ENCODE results near the gene BCL10. TPM values are rescaled to one million over a fixed set of nuclear protein-coding genes. Genes with fewer than 3 reads are reported as not detected.

The BCL10 gene
- total RNA-seq, 4 donors from 2014 or later: 25.6 to 45.7 (median 37.0) TPM

DNA sequence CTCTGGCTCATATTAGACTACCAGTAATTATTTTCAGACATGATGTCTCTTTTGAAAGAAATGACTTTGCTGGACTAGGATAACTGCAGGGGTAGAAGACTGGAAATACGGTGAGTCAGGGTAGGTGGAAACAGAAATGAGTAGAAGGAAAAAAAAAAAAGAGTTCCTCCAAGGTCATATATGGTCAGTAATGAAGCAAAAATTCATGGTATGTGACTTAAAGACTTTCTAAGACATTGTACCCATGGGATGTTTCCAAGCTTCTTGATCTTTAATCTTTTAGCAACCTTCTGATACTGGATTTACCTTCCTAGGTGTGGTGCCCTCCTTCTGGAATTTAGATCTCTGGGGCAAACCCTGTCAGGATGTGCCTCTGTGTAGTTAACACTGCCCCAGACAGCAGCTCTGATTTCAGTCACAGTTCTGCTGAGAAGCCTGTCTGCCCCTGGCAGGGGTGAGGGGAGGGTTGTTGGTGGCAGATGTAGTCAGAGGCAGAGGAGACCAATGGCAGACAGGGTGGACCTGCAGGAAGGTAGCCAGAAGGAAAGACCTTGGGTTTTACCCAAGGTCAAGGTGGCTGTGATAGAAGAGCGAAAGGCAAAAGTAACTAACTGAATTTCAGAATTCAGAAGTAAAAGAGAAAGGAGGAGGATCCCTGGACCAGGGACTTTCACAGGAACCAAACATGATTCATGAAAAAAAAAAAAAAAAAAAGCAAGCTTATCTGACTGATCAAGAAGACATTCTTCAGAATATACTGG is 44.1 kb upstream of the BCL10 start:
- Histone ChIP-seq H3K27me3 (no peaks in the 10 kb centered on the region), H3K36me3 (no peaks in the 10 kb centered on the region), H3K4me3 (no peak overlapping the region), H3K9me3 (no peaks in the 10 kb centered on the region), H3K27ac (no peak overlapping the region), H3K4me1 (no peaks in the 10 kb centered on the region)
- DNase-seq: no peak
- TF ChIP-seq POLR2A (IDR thresholded peaks at IDR 0.05): no peak
- TF ChIP-seq, protein P1, sequence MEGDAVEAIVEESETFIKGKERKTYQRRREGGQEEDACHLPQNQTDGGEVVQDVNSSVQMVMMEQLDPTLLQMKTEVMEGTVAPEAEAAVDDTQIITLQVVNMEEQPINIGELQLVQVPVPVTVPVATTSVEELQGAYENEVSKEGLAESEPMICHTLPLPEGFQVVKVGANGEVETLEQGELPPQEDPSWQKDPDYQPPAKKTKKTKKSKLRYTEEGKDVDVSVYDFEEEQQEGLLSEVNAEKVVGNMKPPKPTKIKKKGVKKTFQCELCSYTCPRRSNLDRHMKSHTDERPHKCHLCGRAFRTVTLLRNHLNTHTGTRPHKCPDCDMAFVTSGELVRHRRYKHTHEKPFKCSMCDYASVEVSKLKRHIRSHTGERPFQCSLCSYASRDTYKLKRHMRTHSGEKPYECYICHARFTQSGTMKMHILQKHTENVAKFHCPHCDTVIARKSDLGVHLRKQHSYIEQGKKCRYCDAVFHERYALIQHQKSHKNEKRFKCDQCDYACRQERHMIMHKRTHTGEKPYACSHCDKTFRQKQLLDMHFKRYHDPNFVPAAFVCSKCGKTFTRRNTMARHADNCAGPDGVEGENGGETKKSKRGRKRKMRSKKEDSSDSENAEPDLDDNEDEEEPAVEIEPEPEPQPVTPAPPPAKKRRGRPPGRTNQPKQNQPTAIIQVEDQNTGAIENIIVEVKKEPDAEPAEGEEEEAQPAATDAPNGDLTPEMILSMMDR (IDR thresholded peaks at IDR 0.05): no peak

DNA sequence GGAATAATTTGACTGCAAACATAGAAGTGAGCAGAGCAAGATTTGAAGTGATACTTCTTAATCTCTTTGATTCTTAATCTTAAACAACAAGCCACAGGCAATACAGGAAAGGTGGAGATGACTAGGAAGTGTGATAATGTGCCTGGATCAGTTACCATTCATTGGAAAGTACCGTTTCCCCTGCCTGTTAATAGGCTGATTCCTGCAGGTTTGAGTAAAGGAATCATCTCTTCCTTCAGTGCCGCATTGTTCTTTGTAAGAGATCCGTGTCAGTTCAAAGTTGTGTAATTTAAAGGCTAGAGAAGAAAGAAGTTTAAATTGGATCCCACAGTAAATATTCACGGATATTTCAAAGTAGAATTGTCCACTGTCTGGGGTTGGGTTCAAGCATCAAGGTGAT is 43.5 kb upstream of the BCL10 start:
- Histone ChIP-seq H3K9me3 (no peaks in the 10 kb centered on the region), H3K27ac (no peak overlapping the region)
- DNase-seq: no peak

DNA sequence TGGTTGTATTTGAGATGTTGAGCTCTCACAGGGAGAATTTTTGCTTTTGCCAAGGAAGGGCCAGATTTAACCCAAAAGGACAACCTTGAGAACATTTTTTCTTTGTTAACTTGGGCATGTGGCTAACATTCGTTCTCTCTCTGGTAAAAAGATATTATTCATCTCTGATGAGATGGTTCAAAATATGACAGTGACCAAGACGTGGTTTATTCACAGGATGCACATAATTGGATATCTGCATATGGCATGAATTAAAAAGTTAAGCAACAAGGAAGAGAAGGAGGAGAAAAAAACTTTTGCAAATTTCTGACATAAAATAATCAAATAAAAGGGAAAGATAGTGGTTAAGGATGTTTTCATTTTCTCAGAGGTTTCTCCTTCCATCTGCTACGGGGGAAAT is 43.1 kb upstream of the BCL10 start:
- no peak overlapping the region for H3K27ac ChIP-seq
- no peaks in the 10 kb centered on the region for H3K4me1 ChIP-seq
- no peaks in the 10 kb centered on the region for H3K27me3 ChIP-seq
- no peak overlapping the region for H3K4me3 ChIP-seq
- H3K9me3 ChIP-seq: no peaks in the 10 kb centered on the region
- no peak for DNase-seq
- TF ChIP-seq POLR2A (IDR thresholded peaks at IDR 0.05): no peak
- TF ChIP-seq, protein P1 (IDR thresholded peaks at IDR 0.05): no peak
- no peaks in the 10 kb centered on the region for H3K36me3 ChIP-seq

More for the DNA sequence above, 43.5 kb upstream of the BCL10 start:
- Histone ChIP-seq H3K27me3 (no peaks in the 10 kb centered on the region), H3K4me3 (no peak overlapping the region), H3K36me3 (no peaks in the 10 kb centered on the region), H3K4me1 (no peaks in the 10 kb centered on the region)
- no peak for TF ChIP-seq POLR2A (IDR thresholded peaks at IDR 0.05)
- TF ChIP-seq, protein P1 (IDR thresholded peaks at IDR 0.05): no peak

DNA sequence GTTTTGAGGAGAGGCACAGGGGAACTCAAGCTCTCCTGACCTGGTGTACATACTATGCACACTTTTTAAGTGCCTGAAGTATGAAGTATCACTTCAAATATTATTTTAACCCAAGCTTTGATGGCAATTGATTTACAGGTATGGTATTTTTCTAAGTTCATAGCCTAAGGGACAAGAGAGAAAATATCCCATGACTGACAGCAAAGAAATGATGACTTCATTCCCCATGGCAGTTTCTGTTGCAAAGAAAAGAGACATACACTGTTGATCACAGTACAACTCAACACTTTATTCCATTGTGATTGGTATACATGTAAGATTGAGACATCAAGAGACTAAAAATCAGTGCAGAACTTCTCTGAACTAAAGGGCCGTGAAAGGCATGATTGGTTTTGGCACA is 41.8 kb upstream of the BCL10 start:
- DNase-seq: no peak
- H3K9me3 ChIP-seq: no peaks in the 10 kb centered on the region
- H3K27ac ChIP-seq: no peak overlapping the region
- H3K4me1 ChIP-seq: no peaks in the 10 kb centered on the region
- H3K36me3 ChIP-seq: no peaks in the 10 kb centered on the region
- H3K4me3 ChIP-seq: no peak overlapping the region
- no peaks in the 10 kb centered on the region for H3K27me3 ChIP-seq
- no peak for TF ChIP-seq POLR2A (IDR thresholded peaks at IDR 0.05)
- TF ChIP-seq, protein P1 (IDR thresholded peaks at IDR 0.05): no peak

DNA sequence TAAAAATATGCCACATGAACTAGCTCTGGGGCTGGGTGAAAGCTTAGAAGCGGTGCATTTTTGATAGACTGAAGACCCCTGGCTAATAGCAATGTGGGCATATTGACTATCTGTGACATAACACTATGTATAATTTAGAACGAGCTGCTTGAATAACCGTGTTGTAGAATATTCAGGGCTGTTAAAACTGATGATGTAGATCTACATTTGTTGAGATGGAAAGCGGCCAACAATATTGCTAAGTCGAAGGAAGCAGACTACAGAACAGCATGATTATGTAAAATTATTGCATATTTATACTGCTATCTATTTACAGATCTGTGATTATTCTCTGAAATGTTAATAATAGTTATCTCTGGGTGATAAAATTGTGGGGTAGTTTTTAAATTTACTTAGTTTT is 41.1 kb upstream of the BCL10 start:
- no peaks in the 10 kb centered on the region for H3K27me3 ChIP-seq
- no peaks in the 10 kb centered on the region for H3K36me3 ChIP-seq
- no peak overlapping the region for H3K27ac ChIP-seq
- no peaks in the 10 kb centered on the region for H3K9me3 ChIP-seq
- DNase-seq: no peak
- TF ChIP-seq POLR2A (IDR thresholded peaks at IDR 0.05): no peak
- TF ChIP-seq, protein P1 (IDR thresholded peaks at IDR 0.05): no peak
- H3K4me3 ChIP-seq: no peak overlapping the region
- no peaks in the 10 kb centered on the region for H3K4me1 ChIP-seq
